ENCODE data around the gene WNT9A. TPM values are rescaled to one million over a fixed set of nuclear protein-coding genes. Genes with fewer than 3 reads are reported as not detected.

WNT9A gene
- total RNA-seq, 1 experiment from 2014 or later: 1.1 TPM

GRCh38 chr1:227924833-227925574 is 22.7 kb downstream of the WNT9A start:
- Histone ChIP-seq H3K27me3 (no peaks in the 10 kb centered on the region), H3K4me3 (no peak overlapping the region), H3K9me3 (replicated peaks) (no peaks in the 10 kb centered on the region), H3K27ac (no peak overlapping the region), H3K4me1 (0 out of 2 replicates have a peak, but pooled peaks cover 1% of the 10 kb centered on the region), H3K36me3 (no peaks in the 10 kb centered on the region)
- no peak for DNase-seq

GRCh38 chr1:227924168-227924832 is 23.4 kb downstream of the WNT9A start:
- Histone ChIP-seq H3K4me3 (no peak overlapping the region), H3K27ac (no peak overlapping the region), H3K4me1 (0 out of 2 replicates have a peak, but pooled peaks cover 2% of the 10 kb centered on the region), H3K36me3 (no peaks in the 10 kb centered on the region), H3K27me3 (no peaks in the 10 kb centered on the region), H3K9me3 (replicated peaks) (no peaks in the 10 kb centered on the region)
- DNase-seq: no peak

GRCh38 chr1:227923353-227924167 is 24.2 kb downstream of the WNT9A start:
- H3K36me3 ChIP-seq: no peaks in the 10 kb centered on the region
- no peaks in the 10 kb centered on the region for H3K9me3 ChIP-seq (replicated peaks)
- H3K27me3 ChIP-seq: no peaks in the 10 kb centered on the region
- no peak for DNase-seq
- H3K4me3 ChIP-seq: no peak overlapping the region
- 0 out of 2 replicates have a peak, but pooled peaks cover 2% of the 10 kb centered on the region for H3K4me1 ChIP-seq
- H3K27ac ChIP-seq: no peak overlapping the region

- Histone ChIP-seq H3K36me3 (no peaks in the 10 kb centered on the region), H3K4me1 (peaks cover 4% of the 10 kb centered on the region; the same call in 1 of the 2 replicates), H3K27me3 (no peaks in the 10 kb centered on the region), H3K4me3 (no peak overlapping the region), H3K27ac (no peak overlapping the region), H3K9me3 (replicated peaks) (no peaks in the 10 kb centered on the region)
- no peak for DNase-seq
Measured at GRCh38 chr1:227922501-227923352, 25.0 kb downstream of the WNT9A start.

- Histone ChIP-seq H3K27me3 (no peaks in the 10 kb centered on the region), H3K27ac (no peak overlapping the region), H3K4me3 (no peak overlapping the region), H3K9me3 (replicated peaks) (no peaks in the 10 kb centered on the region), H3K36me3 (no peaks in the 10 kb centered on the region), H3K4me1 (peaks cover 15% of the 10 kb centered on the region)
- no peak for DNase-seq
Measured at GRCh38 chr1:227921461-227922185, 26.1 kb downstream of the WNT9A start.

GRCh38 chr1:227920896-227921295 is 26.8 kb downstream of the WNT9A start:
- Histone ChIP-seq H3K36me3 (no peaks in the 10 kb centered on the region), H3K9me3 (replicated peaks) (no peaks in the 10 kb centered on the region), H3K4me1 (peaks cover 22% of the 10 kb centered on the region), H3K4me3 (no peak overlapping the region), H3K27ac (no peak overlapping the region), H3K27me3 (no peaks in the 10 kb centered on the region)
- DNase-seq: no peak

GRCh38 chr1:227920426-227920825 is 27.3 kb downstream of the WNT9A start:
- Histone ChIP-seq H3K4me1 (peaks cover 27% of the 10 kb centered on the region), H3K36me3 (no peaks in the 10 kb centered on the region), H3K27me3 (no peaks in the 10 kb centered on the region), H3K9me3 (replicated peaks) (no peaks in the 10 kb centered on the region), H3K4me3 (no peak overlapping the region), H3K27ac (no peak overlapping the region)
- no peak for DNase-seq

GRCh38 chr1:227919906-227920305 is 27.8 kb downstream of the WNT9A start:
- peaks cover 32% of the 10 kb centered on the region for H3K4me1 ChIP-seq
- peak overlapping the region; percentile 4; the same call in 1 of the 2 replicates for H3K27ac ChIP-seq
- no peaks in the 10 kb centered on the region for H3K36me3 ChIP-seq
- no peaks in the 10 kb centered on the region for H3K9me3 ChIP-seq (replicated peaks)
- DNase-seq: peak; percentile 78 to 84
- H3K27me3 ChIP-seq: no peaks in the 10 kb centered on the region
- no peak overlapping the region for H3K4me3 ChIP-seq

- Histone ChIP-seq H3K36me3 (no peaks in the 10 kb centered on the region), H3K27me3 (no peaks in the 10 kb centered on the region), H3K27ac (no peak overlapping the region), H3K4me3 (no peak overlapping the region), H3K9me3 (replicated peaks) (no peaks in the 10 kb centered on the region), H3K4me1 (peaks cover 44% of the 10 kb centered on the region)
- no peak for DNase-seq
Measured at GRCh38 chr1:227918736-227919135, 29.0 kb downstream of the WNT9A start.

- H3K4me1 ChIP-seq: peaks cover 49% of the 10 kb centered on the region
- H3K4me3 ChIP-seq: no peak overlapping the region
- no peak overlapping the region for H3K27ac ChIP-seq
- no peaks in the 10 kb centered on the region for H3K27me3 ChIP-seq
- no peaks in the 10 kb centered on the region for H3K9me3 ChIP-seq (replicated peaks)
- H3K36me3 ChIP-seq: no peaks in the 10 kb centered on the region
- DNase-seq: no peak
Measured at GRCh38 chr1:227918083-227918700, 29.5 kb downstream of the WNT9A start.

GRCh38 chr1:227917081-227917950 is 30.4 kb downstream of the WNT9A start:
- Histone ChIP-seq H3K27me3 (no peaks in the 10 kb centered on the region), H3K4me1 (peaks cover 55% of the 10 kb centered on the region), H3K4me3 (no peak overlapping the region), H3K27ac (peak overlapping the region; percentile 54), H3K9me3 (replicated peaks) (no peaks in the 10 kb centered on the region), H3K36me3 (no peaks in the 10 kb centered on the region)
- peak; percentile 65 to 78 for DNase-seq

GRCh38 chr1:227916655-227917054 is 31.1 kb downstream of the WNT9A start:
- H3K36me3 ChIP-seq: no peaks in the 10 kb centered on the region
- H3K27ac ChIP-seq: no peak overlapping the region
- no peak overlapping the region for H3K4me3 ChIP-seq
- peaks cover 55% of the 10 kb centered on the region for H3K4me1 ChIP-seq
- DNase-seq: no peak
- H3K9me3 ChIP-seq (replicated peaks): no peaks in the 10 kb centered on the region
- H3K27me3 ChIP-seq: no peaks in the 10 kb centered on the region

Measured in SJCRH30 (cell line).